ENCODE results near the gene CYLC2. TPM values are rescaled to one million over a fixed set of nuclear protein-coding genes. Genes with fewer than 3 reads are reported as not detected.

Gene CYLC2, protein sequence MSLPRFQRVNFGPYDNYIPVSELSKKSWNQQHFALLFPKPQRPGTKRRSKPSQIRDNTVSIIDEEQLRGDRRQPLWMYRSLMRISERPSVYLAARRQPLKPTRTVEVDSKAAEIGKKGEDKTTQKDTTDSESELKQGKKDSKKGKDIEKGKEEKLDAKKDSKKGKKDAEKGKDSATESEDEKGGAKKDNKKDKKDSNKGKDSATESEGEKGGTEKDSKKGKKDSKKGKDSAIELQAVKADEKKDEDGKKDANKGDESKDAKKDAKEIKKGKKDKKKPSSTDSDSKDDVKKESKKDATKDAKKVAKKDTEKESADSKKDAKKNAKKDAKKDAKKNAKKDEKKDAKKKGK
- not detected for total RNA-seq

DNA sequence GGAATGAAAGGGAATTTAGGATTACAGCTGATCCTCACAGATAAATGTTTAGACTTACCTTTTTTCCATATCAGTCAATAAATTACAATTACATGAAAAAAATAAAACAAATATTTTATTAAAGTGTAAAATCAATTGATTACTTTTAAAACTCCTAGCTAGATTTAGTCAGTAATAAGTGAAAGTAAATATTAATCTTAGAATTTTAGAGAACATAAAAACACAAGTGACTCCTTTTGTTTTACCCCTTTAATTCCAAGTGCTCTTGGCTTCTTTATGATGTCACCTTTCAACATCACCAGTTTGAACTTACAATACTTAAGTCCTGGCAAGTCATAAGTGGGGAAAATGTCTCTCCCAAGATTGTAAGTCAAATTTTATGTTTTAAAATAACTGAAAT is at the start of gene CYLC2:
Gene CYLC2, plus strand, starts transcription at position 301 of the 400 bp plus-strand sequence. Its CDS starts 48 bp downstream, at position 349.
- TF ChIP-seq, protein P1, sequence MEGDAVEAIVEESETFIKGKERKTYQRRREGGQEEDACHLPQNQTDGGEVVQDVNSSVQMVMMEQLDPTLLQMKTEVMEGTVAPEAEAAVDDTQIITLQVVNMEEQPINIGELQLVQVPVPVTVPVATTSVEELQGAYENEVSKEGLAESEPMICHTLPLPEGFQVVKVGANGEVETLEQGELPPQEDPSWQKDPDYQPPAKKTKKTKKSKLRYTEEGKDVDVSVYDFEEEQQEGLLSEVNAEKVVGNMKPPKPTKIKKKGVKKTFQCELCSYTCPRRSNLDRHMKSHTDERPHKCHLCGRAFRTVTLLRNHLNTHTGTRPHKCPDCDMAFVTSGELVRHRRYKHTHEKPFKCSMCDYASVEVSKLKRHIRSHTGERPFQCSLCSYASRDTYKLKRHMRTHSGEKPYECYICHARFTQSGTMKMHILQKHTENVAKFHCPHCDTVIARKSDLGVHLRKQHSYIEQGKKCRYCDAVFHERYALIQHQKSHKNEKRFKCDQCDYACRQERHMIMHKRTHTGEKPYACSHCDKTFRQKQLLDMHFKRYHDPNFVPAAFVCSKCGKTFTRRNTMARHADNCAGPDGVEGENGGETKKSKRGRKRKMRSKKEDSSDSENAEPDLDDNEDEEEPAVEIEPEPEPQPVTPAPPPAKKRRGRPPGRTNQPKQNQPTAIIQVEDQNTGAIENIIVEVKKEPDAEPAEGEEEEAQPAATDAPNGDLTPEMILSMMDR (IDR thresholded peaks at IDR 0.05; ENCODE audit: low read depth), result no peak

DNA sequence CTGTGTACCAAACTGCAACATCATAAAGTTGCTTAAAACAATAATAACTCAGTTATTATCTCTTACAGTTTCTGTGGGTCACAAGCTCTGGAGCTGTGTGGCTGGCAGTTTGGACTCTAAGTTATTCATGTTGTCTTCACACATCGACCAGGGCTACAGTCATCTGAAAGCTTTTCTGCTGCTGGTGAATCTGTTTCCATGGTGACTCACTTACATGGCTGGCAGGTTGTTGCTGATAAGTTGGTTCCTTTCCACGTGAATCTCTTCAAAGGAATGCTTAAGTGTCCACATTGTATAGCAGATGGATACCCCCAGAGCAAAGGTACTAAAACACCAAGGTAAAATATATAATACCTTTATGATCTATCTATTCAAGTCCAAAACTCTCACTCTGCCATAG is 44.8 kb upstream of the CYLC2 start:
- TF ChIP-seq, protein P1 (IDR thresholded peaks at IDR 0.05; ENCODE audit: low read depth), result no peak

DNA sequence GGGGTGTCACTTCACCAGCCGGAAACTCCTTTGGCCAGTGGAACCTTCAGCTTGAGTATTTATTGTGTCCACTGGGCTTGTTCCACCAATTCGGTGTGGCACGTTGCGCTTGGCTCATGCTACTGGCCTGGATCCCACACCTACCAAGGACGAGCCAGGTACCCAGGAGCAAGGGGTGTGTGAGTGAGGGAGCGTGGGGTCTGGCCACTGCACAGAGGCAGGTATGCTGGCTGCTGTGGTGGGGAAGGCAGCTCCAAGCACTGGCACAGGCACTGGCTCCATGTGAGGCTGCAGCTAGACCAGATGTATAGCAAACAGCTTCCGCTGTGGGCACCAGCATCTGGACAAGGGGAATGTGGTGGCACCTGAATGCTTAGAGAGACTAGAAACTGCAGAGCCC is 28.1 kb upstream of the CYLC2 start:
- TF ChIP-seq, protein P1 (IDR thresholded peaks at IDR 0.05; ENCODE audit: low read depth), result no peak

DNA sequence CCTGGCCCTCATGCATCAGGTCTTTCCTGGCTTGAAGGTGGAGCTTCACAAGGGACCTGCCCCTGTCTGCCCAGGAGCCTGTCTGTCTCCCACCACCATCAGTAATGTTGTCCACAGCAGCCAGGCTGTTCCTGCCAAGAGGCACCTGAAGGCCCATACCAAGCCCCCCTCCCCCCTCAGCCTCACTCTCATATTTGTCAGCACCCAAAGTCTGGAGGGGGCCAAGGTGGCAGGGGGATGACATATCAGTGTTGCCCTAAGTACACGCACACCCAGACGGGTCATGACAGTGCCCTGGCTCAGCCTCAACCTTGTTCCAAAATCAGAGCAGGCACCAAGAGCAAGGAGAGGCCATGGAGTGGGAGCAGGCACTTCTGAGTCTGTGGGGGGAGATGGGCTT is 27.2 kb upstream of the CYLC2 start:
- TF ChIP-seq, protein P1 (IDR thresholded peaks at IDR 0.05; ENCODE audit: low read depth), result no peak

DNA sequence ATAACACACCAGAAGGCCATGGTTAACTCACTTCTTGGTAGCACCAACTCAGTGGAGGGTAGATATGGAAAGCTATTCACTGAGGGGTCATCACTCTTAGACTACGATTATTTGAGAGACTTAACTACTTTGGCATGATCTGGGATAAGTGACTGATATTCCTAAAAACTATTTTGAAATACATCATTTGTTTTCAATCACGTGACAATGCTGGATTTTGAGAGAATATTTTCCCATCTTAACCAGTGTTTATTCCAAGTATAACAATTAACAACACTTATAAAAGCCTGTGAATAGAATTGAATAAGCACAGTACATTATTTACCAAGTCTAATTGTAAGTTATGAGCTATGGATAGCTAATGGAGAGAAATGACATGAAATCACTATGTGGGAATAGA is 22.4 kb upstream of the CYLC2 start:
- TF ChIP-seq, protein P1 (IDR thresholded peaks at IDR 0.05; ENCODE audit: low read depth), result no peak

DNA sequence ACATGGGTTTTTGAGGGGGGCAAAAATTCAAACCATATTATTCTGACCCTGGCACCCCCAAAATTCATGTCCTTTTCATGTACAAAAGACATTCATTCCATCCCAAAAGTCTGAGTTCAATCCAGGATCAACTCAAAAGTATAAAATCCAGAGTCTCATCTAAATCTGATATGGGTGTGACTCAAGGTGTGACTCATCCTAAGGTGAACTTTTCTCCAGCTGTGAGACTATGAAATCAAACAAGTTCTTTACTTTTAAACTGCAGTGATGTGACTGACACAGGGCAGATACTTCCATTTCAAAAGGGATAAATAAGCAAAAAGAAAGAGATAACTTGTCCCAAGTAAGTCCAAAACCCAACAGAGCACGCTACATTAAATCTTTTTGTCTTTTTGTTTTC is 20.6 kb upstream of the CYLC2 start:
- TF ChIP-seq, protein P1 (IDR thresholded peaks at IDR 0.05; ENCODE audit: low read depth), result no peak

DNA sequence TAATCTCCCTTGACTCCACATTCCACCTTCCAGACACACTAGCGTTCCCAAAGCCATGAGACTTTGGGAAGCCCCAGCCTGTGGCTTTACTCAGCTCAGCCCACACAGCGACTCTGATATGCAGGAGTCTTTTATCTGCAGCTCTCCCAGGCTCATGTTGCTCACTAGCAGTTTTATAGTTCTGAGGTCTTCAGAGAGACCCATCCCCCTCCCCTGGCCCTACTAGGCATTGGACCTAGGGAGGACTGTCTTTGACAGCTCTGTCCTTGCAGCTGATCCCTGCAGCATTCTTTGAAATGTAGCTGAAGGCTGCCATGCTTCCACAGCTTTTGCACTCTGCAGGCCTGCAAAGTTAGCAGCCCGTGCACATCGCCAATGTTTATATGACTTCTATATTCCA is 19.9 kb upstream of the CYLC2 start:
- TF ChIP-seq, protein P1 (IDR thresholded peaks at IDR 0.05; ENCODE audit: low read depth), result no peak
